NCI-H510A (cell line): ENCODE results near the gene CRNKL1.
"Not testable (repeated sequence)": the region's sequence is repeated elsewhere in the genome, so short reads cannot be mapped to it uniquely, and the experiment has no call there.

Source experiments
- DNase-seq: peaks from one replicate; lab custom pipeline; 2025; lab: John Stamatoyannopoulos, UW

The CRNKL1 gene

DNA sequence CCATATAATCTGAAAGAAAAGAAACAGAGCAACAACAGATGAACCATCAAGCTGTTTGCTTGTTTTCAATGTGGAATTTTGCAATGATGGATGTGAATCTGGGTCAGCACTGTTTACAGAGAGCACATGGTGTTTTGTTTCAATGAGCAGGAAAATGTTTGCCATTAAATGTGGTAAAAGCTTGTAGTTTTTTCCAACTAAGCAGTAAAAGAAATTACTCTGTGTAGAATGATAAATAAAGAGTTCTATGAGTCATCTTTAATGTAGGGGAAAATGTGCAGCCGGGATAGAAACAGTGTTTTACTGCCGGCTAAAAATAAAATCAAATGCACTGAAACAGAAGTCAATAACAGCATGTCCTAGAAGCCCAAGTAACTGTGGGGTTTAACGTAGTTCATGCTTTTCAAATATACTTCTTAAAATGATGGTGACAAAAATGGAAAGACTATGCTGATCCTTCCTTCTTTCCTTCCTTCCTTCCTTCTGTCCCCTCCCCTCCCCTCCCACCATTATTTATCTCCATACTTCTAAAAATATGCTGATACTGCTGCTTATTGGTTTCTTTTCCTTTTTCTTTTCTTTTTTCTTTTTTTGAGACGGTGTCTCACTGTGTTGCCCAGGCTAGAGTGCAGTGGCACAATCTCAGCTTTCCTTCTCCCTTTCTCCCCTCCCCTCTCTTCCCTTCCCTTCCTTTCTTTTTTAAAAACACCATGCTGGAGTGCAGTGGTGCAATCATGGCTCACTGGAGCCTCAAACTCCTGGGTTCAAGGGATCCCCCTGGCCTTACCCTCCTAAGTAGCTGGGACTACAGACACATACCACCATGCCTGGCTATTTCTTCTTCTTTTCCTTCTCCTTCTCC is 41.4 kb downstream of the CRNKL1 start:
- DNase-seq = peak; percentile 32

DNA sequence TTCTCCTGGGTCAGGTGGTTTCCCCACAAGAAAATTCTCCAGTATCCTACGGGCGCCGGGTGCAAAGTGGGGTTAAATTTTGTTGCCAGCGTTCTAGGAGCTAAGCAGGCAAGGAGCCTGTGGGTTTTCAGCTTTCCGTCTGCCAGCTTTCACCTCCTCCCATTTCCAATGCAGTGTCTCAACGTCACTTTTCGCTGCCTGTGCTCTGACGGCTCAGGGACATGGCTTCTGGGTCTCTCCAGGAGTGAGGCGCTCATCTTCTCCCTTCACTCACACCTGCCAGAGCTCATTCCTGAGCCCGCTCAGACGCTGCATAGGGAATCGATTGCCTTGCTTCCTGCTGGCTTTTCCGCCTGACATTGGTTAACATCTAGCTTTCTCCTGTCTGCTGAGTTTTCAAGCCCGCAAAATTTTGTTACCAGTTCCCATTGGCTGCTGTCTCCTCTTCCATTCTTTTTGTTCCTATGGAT is 42.4 kb downstream of the CRNKL1 start:
- peak; percentile 66 for DNase-seq

DNA sequence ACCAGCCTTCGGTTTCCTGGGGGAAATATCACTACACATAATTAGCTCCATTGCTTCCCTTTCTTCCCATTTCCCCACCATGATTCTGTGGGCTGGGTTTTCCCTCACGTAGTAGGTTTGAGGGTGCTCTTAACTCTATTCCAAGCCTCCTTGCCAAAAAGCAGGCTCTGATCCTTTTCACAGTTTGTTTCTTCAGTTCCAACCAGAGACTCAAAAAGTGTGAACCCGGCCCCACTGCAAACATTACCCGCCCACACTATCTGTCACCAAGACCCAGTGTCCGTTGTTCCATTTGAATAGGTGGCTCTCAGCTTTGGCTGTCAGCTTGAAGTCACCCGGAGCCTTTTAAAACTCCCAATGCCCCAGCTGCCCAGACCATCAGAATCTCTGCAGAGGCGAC is 46.9 kb downstream of the CRNKL1 start:
- DNase-seq = no peak

DNA sequence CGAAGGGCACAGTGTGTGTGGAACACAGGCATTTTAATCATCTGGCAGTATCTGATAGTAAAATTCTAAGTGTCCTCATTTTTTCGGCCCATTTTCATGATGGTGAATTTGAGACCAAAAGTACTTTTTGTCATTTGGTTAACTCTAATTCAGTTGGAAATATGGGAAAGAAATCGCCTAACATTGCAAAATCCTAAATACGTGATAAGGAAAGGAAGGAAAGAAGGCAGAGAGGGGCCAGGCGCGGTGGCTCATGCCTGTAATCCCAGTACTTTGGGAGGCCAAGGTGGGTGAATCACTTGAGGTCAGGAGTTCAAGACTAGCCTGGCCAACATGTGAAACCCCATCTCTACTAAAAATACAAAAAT is 48.3 kb downstream of the CRNKL1 start:
- DNase-seq = not testable (repeated sequence)

DNA sequence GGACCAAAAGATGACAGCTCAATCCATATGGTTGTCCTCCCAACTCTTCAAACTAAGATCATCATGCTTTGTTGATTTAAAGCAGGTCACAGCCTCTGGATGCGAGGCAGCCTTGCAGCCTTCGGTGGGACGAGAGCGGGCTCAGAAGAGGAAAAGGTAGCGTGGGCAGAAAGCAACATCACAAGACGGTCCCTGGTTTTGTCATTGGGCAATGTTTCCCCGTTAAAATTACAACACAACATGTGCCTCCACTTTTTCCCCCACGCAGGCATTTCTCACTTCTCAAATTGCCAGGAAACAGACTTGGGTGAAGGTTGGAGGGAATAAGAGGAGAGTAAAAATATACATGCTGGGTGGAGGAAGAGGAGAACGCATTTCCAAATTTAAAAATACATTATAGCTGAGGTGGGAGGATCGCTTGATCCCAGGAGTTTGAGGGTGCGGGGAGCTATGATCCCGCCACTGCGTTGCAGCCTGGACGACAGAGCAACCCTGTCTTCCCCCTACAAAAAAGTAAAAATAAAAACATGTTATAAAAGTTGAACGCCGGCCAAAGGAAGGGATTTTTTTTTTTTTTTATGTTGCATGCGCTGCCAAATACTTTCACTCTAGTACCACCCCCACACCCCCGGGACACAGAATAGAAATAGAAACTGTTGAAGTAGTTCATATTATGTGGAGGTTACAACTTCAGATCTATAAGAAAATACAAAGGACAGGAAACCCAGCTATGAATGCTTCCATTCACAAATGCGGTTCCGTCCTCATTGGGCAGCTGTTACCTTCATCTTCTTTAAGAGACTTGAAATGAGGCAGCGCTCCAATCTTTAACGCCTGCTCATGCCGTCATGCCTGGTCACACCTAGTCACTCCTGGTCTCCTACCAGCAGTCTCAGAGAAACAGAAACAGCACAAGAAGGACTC is 49.0 kb downstream of the CRNKL1 start:
- DNase-seq = no peak

DNA sequence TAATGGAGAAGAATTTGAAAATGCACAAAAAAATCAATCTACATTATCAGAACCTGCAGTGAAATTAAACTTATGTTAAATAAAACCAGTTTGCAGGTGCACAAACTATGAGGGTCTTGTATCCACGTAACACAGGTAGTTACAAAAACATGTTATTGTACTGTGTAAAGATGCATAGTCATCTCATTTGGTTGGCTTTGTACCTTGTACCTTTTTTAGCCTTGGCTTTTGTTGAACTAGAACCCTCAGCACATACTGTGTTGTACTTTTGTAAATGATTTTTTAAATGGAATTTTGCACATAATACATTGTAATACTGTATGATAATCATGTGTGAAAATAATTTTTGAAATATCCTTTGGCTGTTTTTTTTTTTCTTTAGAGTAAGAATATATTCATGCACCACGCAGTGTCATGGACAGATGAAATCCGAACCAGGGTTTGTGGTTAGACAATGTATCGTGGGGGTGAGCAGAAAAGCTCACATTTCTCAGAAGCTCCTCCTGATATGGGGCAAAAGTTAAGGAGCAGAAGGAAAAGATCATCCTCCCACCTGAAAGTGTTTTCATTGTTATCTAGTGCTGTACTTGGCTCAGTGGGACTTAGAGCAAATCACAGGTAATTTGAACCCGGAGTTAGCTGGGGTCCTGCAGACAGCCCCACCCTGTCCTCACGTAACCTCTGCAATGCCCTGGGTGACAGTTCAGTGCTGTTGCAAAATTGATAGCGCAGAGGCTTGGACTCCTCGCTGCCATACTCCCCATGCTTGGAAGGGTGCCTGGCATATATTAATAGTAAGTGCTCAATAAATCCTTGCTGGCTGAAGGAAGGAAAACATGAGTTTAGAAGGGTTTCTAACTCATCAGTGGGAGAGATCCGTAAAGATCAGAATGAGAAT is 49.9 kb downstream of the CRNKL1 start:
- no peak for DNase-seq

DNA sequence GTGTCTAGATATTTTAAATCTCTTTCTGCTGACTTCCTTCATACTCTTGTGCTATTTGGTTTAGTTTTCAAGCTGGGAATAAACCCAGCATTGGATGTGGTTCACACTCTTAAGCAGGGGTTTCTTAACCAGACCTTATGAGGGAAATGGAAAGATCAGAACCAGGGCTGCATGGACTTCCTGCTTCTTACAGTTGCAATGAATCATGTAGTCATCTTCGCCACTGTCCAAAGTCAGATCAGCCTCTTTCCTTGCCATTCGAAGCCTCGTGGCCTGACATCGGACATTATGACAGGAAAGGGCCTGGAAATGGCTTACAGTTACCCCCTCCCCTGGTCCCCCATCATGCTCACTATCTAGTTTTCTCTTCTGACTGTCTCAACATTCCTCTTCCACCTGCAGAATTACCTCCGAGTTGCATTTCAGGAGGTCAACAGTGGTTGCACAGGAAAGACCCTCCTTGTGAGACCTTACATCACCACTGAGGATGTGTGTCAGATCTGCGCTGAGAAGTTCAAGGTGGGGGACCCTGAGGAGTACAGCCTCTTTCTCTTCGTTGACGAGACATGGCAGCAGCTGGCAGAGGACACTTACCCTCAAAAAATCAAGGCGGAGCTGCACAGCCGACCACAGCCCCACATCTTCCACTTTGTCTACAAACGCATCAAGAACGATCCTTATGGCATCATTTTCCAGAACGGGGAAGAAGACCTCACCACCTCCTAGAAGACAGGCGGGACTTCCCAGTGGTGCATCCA is 51.9 kb downstream of the CRNKL1 start:
- no peak for DNase-seq

DNA sequence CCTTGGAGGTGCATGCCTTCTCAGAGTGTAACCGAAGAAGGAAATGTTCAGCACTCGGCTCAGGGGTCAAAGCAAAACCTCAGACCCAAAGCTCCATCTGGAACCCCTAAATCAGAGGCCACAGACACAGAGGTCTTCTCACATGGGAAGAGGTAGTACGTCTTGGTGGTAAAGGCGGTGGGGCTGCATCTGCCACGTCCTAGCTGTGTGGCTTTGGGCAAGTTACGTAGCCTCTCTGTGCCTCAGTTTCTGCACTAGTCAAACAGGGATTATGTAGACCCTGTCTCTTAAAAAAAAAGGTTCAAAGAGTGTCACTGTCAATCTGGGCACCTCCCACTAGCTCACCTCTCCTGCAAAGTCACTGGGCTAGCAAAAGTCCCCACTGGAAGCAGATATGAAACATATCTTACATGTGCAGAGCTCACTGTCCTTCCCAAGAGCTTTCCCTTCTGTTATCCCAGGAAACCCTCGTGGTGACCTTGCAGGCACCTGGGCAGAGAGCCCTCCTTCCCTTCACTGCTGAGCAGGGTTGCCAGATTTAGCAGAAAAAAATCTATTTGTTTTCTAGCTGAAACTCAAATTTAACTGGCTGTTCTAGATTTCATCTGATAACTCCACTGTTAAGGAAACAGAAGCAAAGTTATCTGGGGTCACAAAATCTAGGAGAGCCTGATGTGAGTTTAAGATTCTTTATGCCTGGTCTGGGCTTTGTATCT is 53.1 kb downstream of the CRNKL1 start:
- no peak for DNase-seq

DNA sequence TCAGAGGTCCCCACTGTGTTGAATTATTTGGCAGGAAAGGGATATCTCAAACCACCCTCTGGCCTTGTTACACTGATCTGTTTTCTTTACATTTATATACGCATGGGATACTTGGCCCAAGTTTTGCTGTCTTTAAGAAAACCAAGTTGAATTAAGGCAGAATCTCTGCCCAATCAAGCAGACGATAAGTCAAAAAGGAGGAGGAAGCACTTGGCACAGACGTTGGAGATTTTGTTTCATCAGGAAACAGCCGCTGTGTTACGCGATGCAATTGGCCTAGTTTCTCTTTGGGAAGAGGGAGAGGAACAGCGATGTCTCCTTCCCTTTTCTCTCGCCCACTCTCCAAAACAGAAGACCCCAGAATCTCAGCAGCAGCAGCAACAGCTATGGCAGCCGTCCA is 55.3 kb downstream of the CRNKL1 start:
- no peak for DNase-seq

DNA sequence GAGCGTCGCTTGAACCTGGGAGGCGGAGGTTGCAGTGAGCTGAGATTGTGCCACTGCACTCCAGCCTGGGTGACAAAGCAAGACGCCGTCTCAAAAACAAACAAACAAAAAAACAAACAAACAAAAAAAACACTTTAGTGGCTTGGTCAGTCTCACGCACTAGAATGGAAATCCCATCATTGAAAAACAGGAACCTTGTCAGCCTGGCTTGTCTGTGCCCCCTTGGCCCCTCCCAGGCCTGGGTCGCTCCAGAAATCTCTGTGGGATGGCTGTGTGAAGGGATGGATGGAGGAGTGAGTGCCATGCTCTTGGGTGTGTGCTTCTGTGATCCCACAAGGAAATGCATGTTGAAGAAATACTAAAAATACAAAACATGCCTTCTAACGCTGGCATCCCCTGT is 56.0 kb downstream of the CRNKL1 start:
- no peak for DNase-seq

DNA sequence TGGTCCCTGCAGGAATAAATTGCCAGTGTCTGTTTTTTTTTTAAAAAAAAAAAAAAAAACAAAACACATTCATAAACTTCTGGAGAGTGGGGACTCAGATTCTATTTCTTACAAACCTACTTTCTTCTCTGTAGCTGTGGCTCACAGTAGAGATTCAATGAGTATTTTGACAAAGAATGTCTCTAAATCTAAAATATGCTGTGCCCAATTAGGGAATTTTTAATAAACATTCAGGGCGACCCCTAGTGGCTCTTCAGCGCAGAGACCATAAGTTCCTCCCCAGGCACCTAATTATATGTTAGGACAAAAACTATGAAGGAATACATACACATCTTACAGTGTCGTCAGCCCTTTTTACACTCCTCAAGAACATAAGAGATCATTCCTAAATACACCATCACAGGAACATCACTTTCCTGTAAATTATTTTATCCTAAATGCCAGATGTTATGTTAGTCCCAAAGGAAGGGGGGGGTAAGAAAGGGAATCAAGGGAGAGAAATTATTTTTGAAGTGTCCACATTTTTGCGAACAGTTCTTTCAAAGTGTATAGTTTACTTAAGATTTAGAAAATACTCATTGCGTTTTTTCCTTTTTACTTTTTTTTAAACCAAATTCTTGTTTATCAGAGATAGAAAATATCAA is 56.9 kb downstream of the CRNKL1 start:
- DNase-seq = no peak

DNA sequence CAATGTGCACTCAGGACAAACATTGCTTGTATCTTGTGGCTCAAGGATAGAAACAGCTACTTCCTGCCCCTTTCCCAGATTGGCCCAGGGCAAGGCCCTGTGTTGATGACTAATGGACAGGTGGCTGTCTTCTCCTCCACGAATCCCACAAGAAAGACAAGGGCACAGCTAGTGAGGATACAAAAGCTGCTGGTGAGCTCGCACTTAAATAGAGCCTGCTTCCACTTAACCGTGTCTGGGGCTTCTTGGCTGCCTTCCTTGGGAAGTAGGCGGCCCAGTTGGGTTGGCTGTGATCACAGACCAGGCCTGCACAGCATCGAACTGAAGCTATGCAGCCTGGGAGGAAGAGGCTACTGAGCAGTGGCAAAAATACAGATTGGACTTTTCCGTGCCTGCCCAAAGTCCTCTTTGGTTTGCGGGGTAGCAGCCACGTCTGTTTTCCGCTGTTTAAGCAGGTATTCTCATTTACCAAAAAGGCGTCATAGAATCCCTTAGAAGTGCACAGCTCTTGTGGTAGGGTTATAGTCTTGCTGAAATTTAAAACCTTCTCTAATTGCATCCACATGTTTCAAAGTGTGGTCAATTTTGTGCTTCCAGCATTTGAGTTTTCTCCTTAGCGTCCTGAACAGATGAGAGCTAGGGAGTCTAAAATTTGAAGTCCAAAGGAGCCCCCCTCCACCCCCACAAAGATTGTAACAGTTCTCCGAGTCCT is 58.2 kb downstream of the CRNKL1 start:
- DNase-seq = no peak

DNA sequence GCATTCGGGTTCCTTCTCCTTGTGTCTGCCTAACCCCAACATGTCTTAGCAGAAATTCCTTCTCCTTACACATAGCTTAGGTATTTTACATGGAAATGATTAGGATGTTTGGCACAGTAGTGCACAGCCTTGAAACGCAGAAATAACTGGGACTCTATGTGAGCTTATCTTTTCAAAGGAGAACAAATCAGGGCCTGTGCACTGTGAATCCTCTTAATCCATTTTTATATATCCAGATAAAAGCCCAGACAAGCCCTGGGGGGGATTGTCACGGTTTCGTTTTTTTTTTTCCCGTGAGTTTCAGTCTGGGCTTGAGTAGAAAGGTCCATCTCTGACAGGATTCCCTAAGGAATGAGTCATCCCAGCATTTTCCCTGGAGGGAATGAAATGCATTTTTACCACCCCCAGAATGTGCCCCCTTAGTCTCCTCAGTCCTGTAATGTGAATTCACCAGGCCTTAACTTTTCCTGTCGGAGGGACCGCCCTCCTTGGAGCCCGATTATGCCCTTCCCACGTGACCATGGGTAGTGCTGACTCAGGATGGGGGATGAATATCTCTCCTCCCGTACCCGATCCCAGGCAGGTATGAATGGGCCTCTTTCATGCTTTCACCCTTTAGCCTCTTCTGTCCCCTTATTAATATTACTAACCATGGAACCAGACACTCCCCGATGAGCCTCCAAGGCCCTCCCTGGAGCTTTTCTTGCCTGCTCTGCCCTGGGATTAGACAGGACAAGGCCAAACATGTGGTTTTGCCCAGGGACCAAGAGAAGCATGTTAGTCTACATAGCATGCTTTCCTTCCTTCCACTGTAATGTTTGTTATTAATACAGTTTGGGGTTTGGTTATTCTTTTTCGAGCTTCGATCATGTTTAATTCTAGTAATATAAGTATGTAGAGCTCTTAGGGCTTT is 59.0 kb downstream of the CRNKL1 start:
- DNase-seq = no peak

DNA sequence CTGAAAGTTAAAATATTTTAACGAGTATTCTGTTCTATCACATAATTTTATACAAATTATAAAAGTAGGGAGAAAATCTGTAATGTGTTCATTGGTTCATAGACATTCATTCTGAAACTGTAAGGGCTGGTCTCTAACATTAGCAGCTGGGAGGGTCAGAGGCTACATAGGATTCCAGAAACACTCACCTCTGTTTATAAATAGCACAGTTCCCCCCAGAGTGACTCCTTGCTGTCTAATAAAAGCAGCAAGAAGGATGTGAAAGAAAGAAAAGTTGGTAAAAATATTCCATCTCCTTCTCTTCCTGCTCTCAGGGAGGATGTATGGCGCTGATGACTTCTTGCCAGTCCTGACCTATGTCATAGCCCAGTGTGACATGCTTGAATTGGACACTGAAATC is 60.4 kb downstream of the CRNKL1 start:
- DNase-seq = no peak

DNA sequence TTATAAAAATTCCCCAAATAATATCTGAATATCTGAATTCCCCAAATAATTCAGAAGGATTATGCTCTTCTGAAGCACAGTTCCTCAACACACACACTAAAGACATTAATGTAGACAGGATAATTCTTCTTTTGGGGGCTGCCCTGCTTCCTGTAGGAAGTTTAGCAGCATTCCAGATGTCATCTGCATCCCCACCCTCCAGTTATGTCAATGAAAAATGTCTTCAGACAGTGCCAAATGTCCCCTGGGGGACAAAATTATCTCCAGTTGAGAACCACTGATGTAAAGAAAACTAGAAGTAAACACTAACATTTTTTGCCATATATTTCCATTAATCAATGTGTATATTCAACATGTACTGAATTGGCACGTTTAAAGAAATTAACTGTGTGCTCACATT is 61.0 kb downstream of the CRNKL1 start:
- no peak for DNase-seq

DNA sequence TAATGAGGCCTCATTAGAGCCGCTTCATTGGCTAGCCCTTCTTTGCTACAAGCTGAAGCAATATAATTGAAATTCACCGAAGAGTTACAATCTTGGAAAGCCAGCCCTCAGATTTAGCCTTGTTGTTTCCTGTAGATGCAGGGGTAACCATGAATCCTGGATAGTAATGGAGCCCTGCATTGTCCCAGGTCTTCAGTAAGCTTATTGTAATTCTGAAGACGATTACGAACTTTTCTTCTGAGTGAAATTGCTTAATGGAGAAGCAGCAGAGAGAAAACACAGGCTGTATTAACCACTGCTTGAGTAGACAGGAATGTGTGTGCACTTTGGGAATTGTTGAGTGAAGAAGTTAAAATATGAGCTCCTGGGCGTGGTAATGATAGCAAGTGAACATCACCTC is 61.4 kb downstream of the CRNKL1 start:
- DNase-seq = no peak

DNA sequence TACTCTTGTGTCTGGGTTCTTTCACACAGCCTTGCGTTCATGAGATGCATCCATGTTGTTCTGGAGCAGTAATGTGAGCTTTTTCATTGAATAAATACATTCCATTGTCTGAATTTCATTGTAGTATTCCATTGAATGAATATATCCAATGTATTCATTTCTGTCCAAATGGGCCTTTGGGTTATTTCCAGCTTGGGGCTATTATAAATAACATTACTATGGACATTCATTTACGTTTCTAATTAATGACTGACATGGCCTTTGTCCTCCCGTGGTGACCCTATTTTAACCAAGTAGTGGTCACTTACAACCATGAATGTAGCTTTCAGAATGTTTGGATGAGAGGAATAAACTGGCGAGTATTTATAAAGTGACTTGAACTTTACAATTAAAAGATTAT is 65.2 kb downstream of the CRNKL1 start:
- DNase-seq = no peak

DNA sequence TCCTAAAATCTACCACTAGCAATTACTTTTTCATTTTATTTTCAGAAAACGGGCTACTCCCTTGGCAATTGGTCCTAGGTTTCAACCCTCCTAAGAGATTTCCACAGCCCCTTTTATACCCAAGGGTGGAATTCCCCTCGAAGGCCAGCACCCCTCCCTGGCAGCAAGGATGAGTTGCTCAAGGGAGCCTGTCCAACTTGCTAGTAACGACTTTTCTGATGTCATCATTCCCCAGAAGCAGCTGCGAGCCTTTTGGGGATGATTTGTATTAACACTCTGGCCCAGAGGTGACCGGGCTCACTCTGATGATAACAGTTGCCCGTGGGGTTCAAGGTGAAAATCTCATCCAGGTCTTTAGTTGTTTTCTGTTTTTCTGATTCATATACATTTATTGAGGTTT is 65.8 kb downstream of the CRNKL1 start:
- no peak for DNase-seq
